Fibroblast of lung (primary cell): ENCODE data around the gene CDCA4. TPM values are rescaled to one million over a fixed set of nuclear protein-coding genes. Genes with fewer than 3 reads are reported as not detected.

Experiments
- DNase-seq, 2 donors: peaks; one replicate each; pipeline versions ENCODE4 v3.0.0 to v3.0.0-alpha.2; 2010; ENCODE audit warnings: low read depth in 2 of 2
- H2AFZ ChIP-seq: 2 replicates; pipeline ENCODE4 v1.5.1; 2012; ENCODE audit warnings: low read length, control low read depth, inconsistent platforms
- H3K27ac ChIP-seq: 2 replicates; pipeline ENCODE4 v1.5.1; 2011; ENCODE audit warnings: low read length, control low read depth; ENCODE audit not compliant: insufficient read depth
- H3K27me3 ChIP-seq: 2 replicates; pipeline ENCODE4 v1.5.1; 2011; ENCODE audit warnings: mild to moderate bottlenecking, low read length; ENCODE audit not compliant: control insufficient read depth, insufficient read depth
- H3K36me3 ChIP-seq: 2 replicates; pipeline ENCODE4 v1.5.1; 2011; ENCODE audit warnings: low read length; ENCODE audit not compliant: control insufficient read depth, insufficient read depth
- H3K4me1 ChIP-seq: 2 replicates; pipeline ENCODE4 v1.5.1; 2011; ENCODE audit warnings: low read length; ENCODE audit not compliant: control insufficient read depth, insufficient read depth; ENCODE audit errors: extremely low read depth
- H3K4me2 ChIP-seq: 2 replicates; pipeline ENCODE4 v1.5.1; 2011; ENCODE audit warnings: low read length, control low read depth; ENCODE audit not compliant: insufficient read depth; ENCODE audit errors: extremely low read depth
- H3K4me3 ChIP-seq, 4 experiments: fragments of 200-600 bp in 1 of 4; sonication (generic) in 1 of 4; replicated peaks in 1 of 4; 2 replicates each; pipeline ENCODE4 v1.5.1; 2011 to 2016; ENCODE audit warnings: low read length in 4 of 4, low read depth in 3 of 4, mild to moderate bottlenecking in 3 of 4, control low read depth in 2 of 4, inconsistent platforms in 1 of 4, mixed read lengths in 1 of 4; ENCODE audit not compliant: insufficient read depth in 1 of 4; ENCODE audit errors: control extremely low read depth in 1 of 4
- H3K79me2 ChIP-seq: 2 replicates; pipeline ENCODE4 v1.5.1; 2012; ENCODE audit warnings: mild to moderate bottlenecking, low read length, inconsistent platforms; ENCODE audit not compliant: control insufficient read depth, insufficient read depth
- H3K9ac ChIP-seq: 2 replicates; pipeline ENCODE4 v1.5.1; 2011; ENCODE audit warnings: mild to moderate bottlenecking, low read length, control low read depth; ENCODE audit not compliant: insufficient read depth
- H3K9me3 ChIP-seq: 2 replicates; pipeline ENCODE4 v1.5.1; 2012; ENCODE audit warnings: low read depth, low read length; ENCODE audit not compliant: control insufficient read depth, insufficient read depth
- H4K20me1 ChIP-seq: 2 replicates; pipeline ENCODE4 v1.5.1; 2011; ENCODE audit warnings: low read length; ENCODE audit not compliant: control insufficient read depth, insufficient read depth; ENCODE audit errors: extremely low read depth
- EZH2 ChIP-seq: IDR thresholded peaks from 2 replicates; pipeline ENCODE4 v1.5.1; 2012; ENCODE audit warnings: low read length, control low read depth, mild to moderate bottlenecking; ENCODE audit errors: missing control alignments
- polyA plus RNA-seq, 2 donors: library from polyadenylated mRNA; depleted of rRNA in 1 of 2; stranded (reverse) in 1 of 2; unstranded in 1 of 2; fragments of >200 nt; gene quantifications; 2 replicates each; pipeline ENCODE4 v1.2.1, GENCODE V29; 2011 to 2012; ENCODE audit warnings: missing spikeins in 1 of 2
- total RNA-seq: library from RNA; depleted of rRNA; stranded (reverse); fragments of >200 nt; gene quantifications from 2 replicates; pipeline ENCODE4 v1.2.1, GENCODE V29; 2014
- TF ChIP-seq, protein P1 (sequence below), 2 donors: IDR thresholded peaks in 1 of 2; conservative IDR thresholded peaks in 1 of 2; 1 replicate in 1 of 2; 2 replicates in 1 of 2; pipeline ENCODE4 v1.5.1; 2011 to 2012; ENCODE audit warnings: low read length in 2 of 2, control low read depth in 1 of 2, inconsistent platforms in 1 of 2, low read depth in 1 of 2, mild to moderate bottlenecking in 1 of 2

Gene CDCA4
- total and polyA plus RNA-seq, 2 donors (not counting 1 experiment from before 2014, with no cell fraction given), result 7.9 to 8.0 TPM

DNA sequence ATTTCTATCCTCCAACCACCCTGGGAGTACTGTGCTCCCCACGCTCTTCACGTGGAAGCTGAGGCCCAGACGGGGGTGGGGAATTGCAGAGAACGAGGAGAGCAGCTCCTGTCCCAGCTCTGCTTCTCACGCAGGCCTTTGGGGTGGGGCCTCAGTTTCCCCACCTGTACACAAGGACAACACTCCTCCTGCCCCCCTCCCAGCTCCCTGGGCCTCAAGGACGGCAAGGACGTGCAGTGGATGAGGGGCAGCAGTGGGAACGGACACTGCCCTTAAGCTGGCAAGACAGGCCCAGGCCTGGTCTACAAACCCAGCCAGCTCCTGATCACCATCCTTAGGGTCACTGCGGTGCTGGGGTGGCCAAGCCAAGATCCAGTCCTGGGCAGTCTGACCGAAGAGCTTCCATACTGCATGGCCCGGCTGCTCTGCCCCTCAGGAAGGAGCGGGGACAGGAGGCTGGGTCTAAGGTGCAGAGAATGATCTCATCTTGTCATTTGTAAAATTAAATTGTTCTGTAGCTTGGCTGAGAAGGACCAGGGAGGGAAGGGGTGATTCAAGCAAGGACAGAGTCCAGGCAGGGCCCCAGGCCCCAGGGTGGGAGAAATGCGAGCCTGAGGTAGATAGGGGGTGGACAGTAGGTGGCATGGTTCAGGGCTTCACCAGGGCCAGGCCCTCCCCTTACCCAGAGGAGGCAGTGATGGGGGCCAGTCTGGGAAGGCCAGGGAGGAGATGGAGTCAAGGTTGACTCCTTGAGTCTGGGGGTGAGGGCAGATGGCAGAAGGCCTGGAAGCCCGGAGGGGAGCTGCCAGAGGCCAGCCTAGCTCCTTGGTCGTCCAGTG lies 36.6 kb downstream of the CDCA4 start:
- Histone ChIP-seq H3K27ac (no peak overlapping the region), H4K20me1 (no peaks in the 10 kb centered on the region), H3K4me1 (peaks cover 3% of the 10 kb centered on the region), H3K9ac (no peak overlapping the region), H3K27me3 (no peaks in the 10 kb centered on the region), H2AFZ (no peak overlapping the region), H3K79me2 (no peaks in the 10 kb centered on the region), H3K36me3 (no peaks in the 10 kb centered on the region), H3K4me3 (no peak overlapping the region), H3K9me3 (no peaks in the 10 kb centered on the region), H3K4me2 (no peak overlapping the region)
- TF ChIP-seq EZH2, result no peak
- TF ChIP-seq, protein P1, sequence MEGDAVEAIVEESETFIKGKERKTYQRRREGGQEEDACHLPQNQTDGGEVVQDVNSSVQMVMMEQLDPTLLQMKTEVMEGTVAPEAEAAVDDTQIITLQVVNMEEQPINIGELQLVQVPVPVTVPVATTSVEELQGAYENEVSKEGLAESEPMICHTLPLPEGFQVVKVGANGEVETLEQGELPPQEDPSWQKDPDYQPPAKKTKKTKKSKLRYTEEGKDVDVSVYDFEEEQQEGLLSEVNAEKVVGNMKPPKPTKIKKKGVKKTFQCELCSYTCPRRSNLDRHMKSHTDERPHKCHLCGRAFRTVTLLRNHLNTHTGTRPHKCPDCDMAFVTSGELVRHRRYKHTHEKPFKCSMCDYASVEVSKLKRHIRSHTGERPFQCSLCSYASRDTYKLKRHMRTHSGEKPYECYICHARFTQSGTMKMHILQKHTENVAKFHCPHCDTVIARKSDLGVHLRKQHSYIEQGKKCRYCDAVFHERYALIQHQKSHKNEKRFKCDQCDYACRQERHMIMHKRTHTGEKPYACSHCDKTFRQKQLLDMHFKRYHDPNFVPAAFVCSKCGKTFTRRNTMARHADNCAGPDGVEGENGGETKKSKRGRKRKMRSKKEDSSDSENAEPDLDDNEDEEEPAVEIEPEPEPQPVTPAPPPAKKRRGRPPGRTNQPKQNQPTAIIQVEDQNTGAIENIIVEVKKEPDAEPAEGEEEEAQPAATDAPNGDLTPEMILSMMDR (conservative IDR thresholded peaks at IDR 0.05 in 1 of 2, IDR thresholded peaks at IDR 0.05 in 1 of 2; ENCODE audit: low read depth in 1 of 2, low read length in 2 of 2), result no peak
- no peak for DNase-seq

DNA sequence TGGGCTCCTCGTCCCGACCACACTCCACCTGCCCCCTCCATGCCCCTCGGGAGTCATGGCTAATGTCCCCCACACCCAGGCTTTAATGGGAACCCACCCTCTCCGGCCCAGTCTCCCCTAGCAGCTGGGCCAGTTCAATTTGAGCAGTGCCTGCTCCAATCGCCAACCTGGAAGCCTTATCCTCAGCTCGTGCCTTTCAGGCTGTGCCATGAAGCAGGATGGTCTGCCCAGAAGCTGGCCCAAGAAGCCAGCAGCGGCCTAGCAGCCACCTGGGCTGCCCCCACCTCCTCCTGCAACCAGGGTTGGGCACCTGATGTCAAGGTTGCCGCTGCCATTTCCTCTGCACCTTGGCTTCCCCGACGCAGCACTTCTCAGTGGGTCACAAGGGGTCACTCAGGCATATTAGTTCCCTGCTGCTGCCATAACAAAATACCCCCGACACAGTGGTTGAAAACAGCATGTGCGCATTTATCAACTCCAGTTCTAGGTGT lies 37.6 kb downstream of the CDCA4 start:
- Histone ChIP-seq H3K4me1 (peaks cover 3% of the 10 kb centered on the region), H3K36me3 (no peaks in the 10 kb centered on the region), H3K4me2 (no peak overlapping the region), H3K9me3 (no peaks in the 10 kb centered on the region), H3K9ac (no peak overlapping the region), H3K4me3 (no peak overlapping the region), H3K27me3 (no peaks in the 10 kb centered on the region), H3K79me2 (no peaks in the 10 kb centered on the region), H2AFZ (no peak overlapping the region), H4K20me1 (no peaks in the 10 kb centered on the region), H3K27ac (no peak overlapping the region)
- no peak for TF ChIP-seq EZH2
- TF ChIP-seq, protein P1 (conservative IDR thresholded peaks at IDR 0.05 in 1 of 2, IDR thresholded peaks at IDR 0.05 in 1 of 2; ENCODE audit: low read depth in 1 of 2, low read length in 2 of 2), result no peak
- no peak for DNase-seq

DNA sequence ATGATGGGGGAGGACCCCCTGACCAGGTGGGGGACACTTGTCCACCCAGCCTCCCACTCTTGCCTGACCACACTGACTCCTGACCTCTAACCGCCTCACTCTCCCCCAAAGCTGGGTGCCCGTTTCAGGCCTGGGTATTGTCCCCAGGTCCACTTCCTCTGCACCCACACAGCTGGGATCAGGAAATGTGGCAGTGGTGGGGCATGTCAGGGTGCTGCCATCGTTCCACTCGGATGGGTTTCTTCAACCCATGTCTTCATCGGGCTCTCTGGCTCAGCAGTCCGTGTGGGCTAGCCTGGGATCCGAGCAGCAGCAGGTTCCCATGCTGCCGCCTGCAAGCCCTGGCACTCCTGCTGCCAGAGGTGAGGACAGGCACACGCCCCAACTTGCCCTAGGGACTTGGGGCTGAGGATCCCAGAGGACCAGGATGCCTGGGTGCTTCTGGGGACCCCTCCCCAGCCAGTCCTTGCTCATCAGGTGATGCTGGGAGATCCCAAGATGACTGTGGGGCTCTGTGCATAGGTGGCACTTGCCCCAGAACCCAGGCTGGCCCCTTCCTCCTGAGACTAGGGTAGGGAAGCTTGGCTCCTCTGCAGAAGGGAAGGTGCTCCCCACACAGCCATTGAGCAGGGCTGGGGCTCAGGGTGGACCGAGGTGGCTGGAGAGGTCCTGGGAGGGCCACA lies 38.2 kb downstream of the CDCA4 start:
- TF ChIP-seq, protein P1 (conservative IDR thresholded peaks at IDR 0.05 in 1 of 2, IDR thresholded peaks at IDR 0.05 in 1 of 2; ENCODE audit: low read depth in 1 of 2, low read length in 2 of 2), result no peak
- TF ChIP-seq EZH2, result no peak
- no peaks in the 10 kb centered on the region for H3K36me3 ChIP-seq
- H3K4me2 ChIP-seq, result no peak overlapping the region
- H4K20me1 ChIP-seq, result no peaks in the 10 kb centered on the region
- no peak overlapping the region for H3K9ac ChIP-seq
- H3K27me3 ChIP-seq, result no peaks in the 10 kb centered on the region
- no peaks in the 10 kb centered on the region for H3K79me2 ChIP-seq
- no peak for DNase-seq
- H2AFZ ChIP-seq, result no peak overlapping the region
- H3K27ac ChIP-seq, result no peak overlapping the region
- no peaks in the 10 kb centered on the region for H3K9me3 ChIP-seq
- H3K4me1 ChIP-seq, result peaks cover 3% of the 10 kb centered on the region
- H3K4me3 ChIP-seq, result no peak overlapping the region
